Ovary (tissue), 3 donors: ENCODE data around the gene CHCT1.
"Not testable (repeated sequence)": the region's sequence is repeated elsewhere in the genome, so short reads cannot be mapped to it uniquely, and the experiment has no call there.

Source experiments
- CTCF ChIP-seq, 3 donors: fragments of 450-650 bp in 2 of 3; fragments of 200-600 bp in 1 of 3; IDR thresholded peaks; one replicate each; pipeline versions ENCODE4 v1.5.1 to v1.8.0; 2016 to 2022; ENCODE audit warnings: antibody characterized with exemption in 3 of 3, mild to moderate bottlenecking in 1 of 3
- EP300 ChIP-seq: sonication (generic); formaldehyde crosslinking; IDR thresholded peaks from one replicate; pipeline ENCODE4 v1.6.1; 2017; ENCODE audit warnings: antibody characterized with exemption
- donor health status: DM: no; HTN: no; CAD: no.

DNA sequence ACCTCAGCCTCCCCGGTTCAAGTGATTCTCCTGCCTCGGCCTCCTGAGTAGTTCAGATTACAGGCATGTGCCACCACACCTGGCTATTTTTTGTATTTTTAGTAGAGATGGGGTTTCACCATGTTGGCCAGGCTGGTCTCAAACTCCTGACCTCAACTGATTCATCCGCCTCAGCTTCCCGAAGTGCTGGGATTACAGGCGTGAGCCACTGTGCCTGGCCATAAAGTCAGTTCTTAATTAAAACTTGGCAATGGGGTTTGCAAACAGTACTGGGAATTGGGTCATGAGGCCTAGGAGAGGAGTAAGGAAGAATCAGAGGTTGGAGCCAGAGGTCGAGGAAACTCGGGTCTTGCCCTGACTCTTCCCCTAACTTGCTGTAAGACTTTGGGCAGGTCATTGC lies 8.3 kb downstream of the CHCT1 start:
- not testable (repeated sequence) for TF ChIP-seq CTCF (IDR thresholded peaks at IDR 0.05); EP300
